GM18868 (cell line): Measurements from ENCODE around the gene RFXANK.
"Not testable (repeated sequence)": the region's sequence is repeated elsewhere in the genome, so short reads cannot be mapped to it uniquely, and the experiment has no call there.

ENCODE experiments used
- ATAC-seq: cut with Tn5 transposase; IDR thresholded peaks from one replicate; pipeline ENCODE4 v1.9.1; 2021; ENCODE audit warnings: mild to moderate bottlenecking, moderate library complexity; ENCODE audit not compliant: unreplicated experiment

RFXANK gene

DNA sequence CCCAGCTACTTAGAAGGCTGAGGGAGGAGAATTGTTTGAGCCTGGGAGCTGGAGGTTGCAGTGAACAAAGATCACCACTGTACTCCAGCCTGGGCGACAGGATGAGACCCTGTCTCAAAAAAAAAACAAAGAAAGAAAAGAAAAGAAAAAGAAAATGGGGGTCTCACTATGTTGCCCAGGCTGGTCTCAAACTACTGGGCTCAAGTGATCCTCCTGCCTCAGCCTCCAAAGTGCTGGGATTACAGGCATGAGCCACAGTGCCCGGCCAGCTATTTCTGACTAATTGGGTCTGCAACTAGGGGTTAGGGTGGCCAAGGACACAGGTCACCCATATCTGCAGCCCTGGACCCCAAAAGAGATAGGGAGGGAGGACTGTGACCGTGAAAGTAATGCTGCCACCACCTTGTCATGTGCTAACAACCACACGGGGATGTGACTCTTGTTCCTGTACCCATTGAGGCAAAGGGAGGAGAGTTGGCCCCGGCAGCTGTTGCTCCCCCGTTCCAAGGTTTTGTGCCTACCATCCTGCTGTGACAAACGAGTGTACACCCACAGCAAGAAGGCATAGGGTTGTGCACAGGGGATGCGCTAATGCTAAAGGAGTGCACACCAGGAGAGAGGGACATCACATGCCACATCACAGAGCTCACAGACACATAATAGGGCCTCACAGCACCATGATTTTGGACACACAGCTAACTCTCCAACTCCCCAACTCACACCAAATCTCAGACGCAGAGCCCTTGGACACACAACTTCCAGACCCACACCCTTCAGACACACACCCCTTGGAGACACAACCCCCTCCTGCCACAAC is 22.6 kb upstream of the RFXANK start:
- ATAC-seq: peak; percentile 2

DNA sequence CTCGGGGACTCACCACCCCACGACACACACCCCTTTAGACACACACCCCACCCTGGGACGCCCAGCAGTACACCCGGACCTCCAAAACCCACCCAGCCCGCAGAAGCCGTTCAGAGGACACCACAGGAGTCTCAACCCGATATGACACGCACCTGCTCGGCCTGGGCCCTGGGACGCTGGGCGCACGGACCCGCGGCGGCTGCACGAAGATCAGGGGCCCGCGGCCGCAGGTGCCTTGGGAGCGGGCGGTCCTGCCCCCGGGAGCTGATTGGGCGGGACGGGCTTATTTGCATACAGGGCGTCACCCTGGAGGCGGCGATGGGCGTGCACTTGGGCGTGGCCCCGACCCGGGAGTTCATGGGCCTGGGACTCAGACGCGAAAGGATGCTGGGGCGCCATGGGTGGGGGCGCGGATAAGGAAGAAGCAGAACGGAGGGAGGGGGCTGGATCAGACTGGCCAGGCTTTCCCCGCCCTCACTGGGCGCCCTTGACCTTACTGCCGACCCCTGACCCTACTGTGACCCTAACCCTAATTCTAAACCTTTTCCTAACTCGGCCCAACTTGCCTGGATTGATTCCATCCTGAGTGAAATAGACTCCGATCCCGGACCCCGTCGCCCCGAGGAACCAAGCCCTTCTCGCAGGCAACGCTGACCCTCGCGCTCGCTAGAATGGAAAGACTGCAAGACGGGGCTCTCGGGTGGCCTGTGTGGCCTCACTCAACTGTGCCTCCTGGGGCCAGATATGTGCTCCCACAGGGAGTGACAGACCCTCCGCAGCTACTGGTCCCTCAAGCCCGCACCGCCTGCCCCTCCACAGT is 21.8 kb upstream of the RFXANK start, which contains the start of gene MEF2B:
TSS of gene MEF2B (minus strand) at position 211 of the 820 bp plus-strand sequence. CDS start 19,528 bp downstream, outside the sequence.
- ATAC-seq: peak; percentile 86

DNA sequence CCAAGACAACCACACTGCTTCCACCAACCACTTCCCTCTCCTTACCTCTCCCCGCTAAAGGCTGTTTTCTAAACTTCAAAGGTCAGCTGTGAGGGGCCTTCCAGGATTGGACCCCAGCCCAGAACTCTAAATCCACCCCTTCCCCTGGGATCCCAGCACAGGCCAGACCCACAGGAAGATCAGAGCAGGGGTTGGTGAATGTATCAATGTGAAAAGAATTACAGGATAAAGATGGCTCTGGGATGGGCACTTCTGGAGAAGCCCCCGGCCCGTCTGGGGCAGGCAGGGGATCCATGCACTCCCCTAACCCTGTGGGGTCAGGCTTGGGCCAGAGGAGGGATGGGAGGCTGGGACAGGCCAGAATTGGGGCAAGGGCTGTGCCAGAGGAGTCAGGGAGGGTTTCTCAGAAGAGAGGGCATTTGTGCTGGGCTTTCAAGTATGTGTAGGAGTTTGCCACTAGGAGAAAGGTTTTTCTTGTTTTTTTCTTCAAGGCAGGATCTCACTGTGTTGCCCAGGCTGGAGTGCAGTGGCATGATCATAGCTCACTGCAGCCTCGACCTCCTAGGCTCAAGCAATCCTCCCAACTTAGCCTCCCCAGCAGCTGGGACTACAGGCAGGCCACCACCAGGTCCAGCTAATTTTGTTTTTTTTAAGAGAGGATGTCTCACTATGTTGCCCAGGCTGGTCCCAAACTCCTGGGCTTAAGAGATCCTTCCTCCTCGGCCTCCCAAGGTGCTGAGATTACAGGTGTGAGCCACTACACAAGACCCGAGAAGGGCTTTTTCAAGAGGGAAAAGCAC is 21.0 kb upstream of the RFXANK start:
- ATAC-seq: no peak

- ATAC-seq: no peak
These were observed 20.1 kb upstream of the RFXANK start for GRCh38 chr19:19171821-19172532.

DNA sequence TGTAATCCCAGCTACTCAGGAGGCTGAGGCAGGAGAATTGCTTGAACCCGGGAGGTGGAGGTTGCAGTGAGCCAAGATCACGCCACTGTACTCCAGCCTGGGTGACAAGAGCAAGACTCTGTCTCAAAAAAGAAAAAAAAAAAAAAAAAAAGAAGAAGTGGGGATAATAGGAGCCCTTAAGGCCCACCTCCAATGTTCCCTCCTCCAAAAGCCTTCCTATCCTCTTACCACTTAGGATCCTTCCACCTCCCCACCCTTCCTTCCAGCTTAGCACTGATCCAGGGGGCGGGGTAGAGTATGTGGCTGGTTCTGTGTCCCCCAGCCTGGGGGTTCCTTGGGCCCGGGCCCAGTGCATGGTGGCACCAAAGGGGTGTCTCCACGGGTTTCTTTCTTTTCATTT is 18.8 kb upstream of the RFXANK start:
- ATAC-seq: not testable (repeated sequence)

DNA sequence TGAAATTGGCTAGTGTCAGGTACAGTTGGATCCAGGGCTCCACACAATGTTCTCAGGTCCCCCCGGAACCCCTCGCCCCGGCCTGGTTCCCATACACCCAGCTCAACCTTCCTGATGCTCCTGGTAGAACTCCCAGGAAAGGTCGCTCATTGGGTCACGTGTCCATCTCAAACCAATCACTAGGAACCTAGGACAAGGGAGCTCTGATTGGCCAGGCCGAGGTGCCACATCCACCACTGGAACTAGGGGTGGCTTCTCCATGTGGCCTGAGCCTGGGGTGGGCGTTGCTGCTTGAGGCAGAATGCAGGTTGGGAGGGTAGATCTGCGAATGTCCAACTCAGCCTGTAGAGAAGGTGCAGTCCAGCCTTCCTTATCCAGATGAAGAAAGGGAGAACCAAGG is 15.1 kb upstream of the RFXANK start:
- ATAC-seq: no peak

DNA sequence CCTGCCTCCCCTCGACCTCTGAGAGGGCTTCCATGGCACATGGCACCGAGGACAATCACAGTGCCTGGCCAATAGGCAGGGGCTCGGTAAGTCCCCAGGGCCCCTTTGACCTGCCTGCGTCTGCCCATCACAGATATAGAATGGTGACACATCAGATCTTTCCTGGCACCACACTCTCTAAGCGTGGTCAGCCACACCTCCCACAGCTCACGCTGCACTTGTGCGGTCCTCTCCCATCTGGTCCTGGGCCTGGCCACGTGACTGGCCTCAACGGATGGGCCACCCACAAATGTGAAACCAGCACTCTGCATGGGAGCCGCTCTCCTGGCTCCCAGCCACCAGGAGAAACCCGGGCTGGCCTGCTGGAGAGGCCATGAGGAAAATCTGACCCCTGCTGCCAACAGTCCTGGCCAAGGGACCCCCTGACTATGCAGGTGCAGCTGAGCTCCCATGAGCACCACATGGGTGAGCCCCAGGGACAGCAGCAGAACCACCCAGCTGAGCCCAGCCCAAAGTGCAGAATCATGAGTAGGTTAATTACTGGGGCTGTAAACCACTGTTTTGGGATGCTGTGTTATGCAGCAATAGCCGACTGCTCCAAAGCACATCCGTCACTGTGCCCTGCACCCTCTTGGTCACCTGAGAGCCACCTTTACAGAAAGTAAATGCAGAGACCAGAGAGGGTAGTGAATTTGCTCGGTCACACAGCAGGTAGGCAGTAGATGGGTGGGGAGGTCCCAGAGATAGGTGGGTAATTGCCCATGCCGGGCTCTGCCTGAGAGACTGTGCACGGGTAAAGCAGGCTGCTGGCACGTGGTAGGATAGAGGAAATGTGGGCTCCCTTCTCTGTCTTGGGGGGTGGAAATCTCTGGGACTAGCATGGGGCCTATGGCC is 12.3 kb upstream of the RFXANK start:
- ATAC-seq: no peak

DNA sequence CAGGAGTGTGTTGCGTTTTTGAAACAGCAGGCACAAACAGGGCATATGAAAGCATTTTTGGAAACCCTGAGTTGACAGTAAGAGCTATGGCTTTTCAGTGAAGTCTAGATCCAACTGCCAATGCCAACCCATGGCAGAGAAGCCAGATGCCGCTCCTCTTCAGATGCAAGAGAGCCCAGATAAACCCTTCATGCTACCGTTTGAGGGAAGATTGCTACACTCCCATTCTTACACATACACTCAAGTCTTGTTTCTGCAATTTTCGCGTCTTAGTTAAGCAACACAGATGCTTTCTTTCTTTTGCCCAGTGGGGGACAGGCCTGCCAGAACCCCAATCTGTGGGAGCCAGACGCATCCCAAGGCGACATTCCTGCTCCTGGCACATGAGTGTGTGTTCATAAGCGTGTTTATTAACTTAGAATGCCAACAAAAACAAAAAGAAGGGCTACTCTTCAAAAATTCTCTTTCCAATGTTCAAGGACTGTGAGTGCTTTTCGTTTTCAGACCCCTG is 10.5 kb upstream of the RFXANK start:
- no peak for ATAC-seq

- no peak for ATAC-seq
These were observed 6.0 kb upstream of the RFXANK start for GRCh38 chr19:19185853-19186740.

DNA sequence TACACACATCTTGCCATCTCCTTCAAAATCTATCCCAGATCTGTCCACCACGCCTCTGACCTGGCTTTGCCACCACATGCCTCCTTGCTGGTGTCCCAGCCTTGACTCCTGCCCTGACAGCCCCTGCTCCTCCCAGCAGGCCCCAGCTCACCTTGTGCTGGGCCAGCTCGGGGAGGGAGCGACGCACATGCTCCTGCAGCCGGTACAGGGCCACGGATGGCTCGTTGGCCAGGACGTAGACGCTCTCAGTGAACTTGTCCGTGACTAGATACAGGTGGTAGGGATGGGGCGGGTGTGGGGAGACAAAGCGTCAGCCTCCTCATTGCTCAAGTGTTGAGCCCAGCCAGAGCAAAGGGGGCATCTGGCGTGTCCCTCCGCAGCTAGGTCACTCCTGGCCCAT is 5.3 kb upstream of the RFXANK start:
- no peak for ATAC-seq

DNA sequence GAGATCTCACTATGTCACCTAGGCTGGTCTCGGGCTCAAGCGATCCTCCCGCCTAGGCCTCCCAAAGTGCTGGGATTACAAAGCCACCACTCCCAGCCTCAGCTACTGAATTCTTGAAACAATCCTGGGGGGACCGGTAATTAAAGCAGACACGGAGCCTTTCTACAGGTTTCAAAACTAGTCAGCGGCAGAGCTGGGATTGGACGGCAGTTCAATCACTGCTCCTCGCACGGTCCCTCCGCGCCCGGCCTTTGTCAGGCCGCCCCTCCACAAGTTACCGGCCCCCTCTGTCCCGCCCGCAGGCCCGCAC is 335 bp upstream of the RFXANK start:
- no peak for ATAC-seq

DNA sequence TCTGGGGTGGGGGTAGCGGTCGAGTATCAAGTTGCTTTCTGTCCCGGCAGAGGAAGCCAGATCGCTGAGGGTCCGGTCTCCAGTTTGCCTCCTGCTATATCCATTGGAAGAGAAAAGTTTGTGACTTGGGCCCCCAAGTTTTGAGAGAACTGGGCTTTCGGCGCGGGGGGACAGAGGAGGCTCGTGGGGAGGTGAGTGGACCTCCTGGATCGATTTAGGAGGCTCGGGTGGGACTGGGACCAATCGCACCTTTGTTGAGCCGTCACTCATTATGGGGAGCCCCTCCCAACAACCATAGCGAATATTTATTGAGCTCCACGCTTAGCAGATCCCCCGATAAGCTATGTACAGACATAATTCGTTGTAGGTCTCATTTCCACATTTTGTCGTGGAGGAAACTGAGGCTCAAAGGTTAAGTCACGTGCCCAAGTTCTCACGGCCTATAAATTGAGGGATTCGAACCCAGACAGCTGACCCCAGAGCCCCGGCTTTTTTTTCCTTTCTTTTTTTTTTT is 909 bp downstream of the RFXANK start:
- ATAC-seq: peak; percentile 11

DNA sequence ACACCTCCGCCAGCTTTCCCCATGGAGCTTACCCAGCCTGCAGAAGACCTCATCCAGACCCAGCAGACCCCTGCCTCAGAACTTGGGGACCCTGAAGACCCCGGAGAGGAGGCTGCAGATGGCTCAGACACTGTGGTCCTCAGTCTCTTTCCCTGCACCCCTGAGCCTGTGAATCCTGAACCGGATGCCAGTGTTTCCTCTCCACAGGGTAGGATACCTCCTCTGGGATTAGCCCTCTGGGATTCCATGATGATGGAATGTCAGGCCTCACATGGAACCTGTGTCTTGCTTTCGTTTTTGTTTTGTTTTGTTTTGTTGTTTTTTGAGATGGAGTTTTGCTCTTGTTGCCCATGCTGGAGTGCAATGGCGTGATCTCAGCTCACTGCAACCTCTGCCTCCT is 1.9 kb downstream of the RFXANK start:
- no peak for ATAC-seq

DNA sequence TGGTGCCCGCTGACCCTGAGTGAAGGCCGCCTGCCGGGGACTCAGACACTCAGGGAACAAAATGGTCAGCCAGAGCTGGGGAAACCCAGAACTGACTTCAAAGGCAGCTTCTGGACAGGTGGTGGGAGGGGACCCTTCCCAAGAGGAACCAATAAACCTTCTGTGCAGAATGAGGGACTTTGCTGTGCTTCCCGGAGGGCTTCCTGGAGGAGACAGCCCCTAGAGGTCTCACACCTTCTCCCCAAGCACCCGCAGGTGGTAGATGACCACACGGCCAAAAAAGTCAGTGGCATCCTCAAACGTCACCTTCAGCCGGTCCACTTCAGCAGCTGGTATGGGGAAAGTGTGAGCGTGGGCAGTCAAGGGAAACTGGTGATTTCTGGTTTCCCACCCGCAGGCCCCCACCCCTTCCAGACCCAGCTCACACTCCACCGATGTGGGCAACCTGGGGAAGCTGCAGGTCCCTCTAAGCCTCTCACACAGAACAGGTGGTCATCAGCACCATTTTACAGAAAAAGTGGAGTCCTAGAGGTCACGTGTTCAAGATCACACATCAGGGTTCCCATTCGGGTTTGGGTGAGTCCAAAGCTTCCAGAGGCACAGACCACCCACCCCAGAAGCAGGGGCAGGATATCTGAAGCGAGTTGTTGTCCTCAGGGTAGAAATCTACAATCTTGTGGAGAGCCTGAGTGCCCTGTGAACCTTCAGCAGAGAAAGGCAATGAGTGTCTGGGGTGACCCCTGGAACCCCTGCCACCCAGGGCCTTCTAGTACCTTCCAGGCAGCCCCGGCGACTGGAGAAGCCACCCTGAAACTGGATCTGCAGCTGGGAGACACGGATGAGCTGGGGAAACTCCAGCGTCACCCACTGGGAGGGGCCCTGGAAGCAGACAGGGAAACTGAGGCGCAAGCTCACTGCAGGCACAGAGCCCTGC is 9.9 kb downstream of the RFXANK start:
- no peak for ATAC-seq

GRCh38 chr19:19202707-19203011 is 10.6 kb downstream of the RFXANK start:
- no peak for ATAC-seq

DNA sequence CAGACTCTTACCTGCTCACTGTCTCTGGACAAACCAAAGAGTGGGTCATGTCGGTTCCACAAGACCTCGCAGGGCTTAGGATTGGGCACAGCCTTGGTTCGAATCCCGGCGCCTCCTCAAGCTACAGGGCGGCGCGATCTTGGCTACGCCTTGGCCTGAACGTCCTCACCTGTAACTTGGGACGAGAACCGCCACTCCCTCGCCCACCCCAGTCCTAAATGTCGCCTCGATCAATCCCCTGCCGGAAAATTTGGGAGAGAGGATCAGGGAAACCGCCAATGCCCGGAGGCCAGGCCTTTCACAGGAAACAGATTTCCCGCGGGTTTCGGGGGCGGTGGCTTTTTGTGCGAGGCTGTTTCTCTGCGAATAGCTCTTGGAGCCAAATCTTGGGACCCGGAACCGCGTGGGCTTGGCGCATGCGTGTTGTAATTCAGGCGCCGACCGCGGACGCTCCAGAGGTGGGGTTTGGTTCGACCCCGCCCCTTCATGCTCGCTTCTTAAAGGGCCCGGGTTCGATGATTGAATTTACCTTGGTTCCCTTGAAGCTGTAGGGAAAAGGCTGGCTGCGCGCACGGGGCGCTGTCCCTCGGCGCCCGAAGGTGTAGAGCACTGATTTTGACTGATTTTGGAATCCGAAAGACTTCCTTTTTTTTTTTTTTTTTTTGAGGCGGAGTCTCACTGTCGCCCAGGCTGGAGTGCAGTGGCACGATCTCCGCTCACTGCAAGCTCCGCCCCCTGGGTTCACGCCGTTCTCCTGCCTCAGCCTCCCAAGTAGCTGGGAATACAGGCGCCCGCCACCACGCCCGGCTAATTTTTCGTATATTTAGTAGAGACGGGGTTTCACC is 11.2 kb downstream of the RFXANK start, which contains the start of gene NR2C2AP:
TSS of gene NR2C2AP (minus strand) at position 403 of the 845 bp plus-strand sequence. CDS start at position 49, 354 bp downstream.
- ATAC-seq: peak; percentile 75
